Measurements from ENCODE around the gene NQO2. TPM values are rescaled to one million over a fixed set of nuclear protein-coding genes. Genes with fewer than 3 reads are reported as not detected.
"Not testable (repeated sequence)": the region's sequence is repeated elsewhere in the genome, so short reads cannot be mapped to it uniquely, and the experiment has no call there.

NQO2 gene
- total and polyA plus RNA-seq, 5 donors = 38.1 to 71.0 (median 50.2) TPM

- no peak overlapping the region for H3K4me3 ChIP-seq (ENCODE audit: low read length)
- DNase-seq = no peak
- no peak for ATAC-seq
- H3K4me1 ChIP-seq (ENCODE audit: control insufficient read depth, insufficient read depth, low read length) = no peaks in the 10 kb centered on the region
- H3K27ac ChIP-seq (ENCODE audit: low read length) = no peak overlapping the region
- WGBS = 91% methylated on average over 4 of the region's 4 CpGs
- H3K9me3 ChIP-seq (ENCODE audit: control insufficient read depth, low read length) = peaks cover 3% of the 10 kb centered on the region
- intact Hi-C loops (cut with DNase I) = loop anchor here in 1 of 4 donors (5.0 kb wide), 1 partner anchor 38 kb away; no protein-coding TSS in a partner anchor
- no peaks in the 10 kb centered on the region for H3K27me3 ChIP-seq (ENCODE audit: control insufficient read depth, insufficient read depth)
These were observed 15.0 kb downstream of the NQO2 start for GRCh38 chr6:3014675-3015066.

DNA sequence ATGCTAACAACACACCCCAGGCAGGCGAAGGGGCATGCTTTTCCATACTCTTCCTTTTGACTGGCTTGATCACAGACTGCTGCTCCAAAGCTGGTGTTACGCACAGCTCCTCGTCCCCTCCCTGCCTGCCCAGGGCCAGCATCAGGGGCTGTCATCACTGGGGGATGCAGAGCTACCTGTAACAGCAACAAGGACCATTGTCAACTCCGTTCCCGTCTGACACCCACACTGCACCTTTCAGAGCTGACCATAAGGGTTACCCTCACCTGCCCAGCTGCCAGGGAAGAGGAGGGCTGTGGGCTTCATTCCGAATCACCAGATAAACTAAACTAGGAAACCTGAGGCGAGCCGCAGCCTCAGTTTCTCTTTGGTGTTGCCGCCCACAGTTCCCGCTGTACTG lies 15.4 kb downstream of the NQO2 start:
- no peak overlapping the region for H3K27ac ChIP-seq (ENCODE audit: low read length)
- intact Hi-C loops (cut with DNase I) = loop anchor here in 1 of 4 donors (5.0 kb wide), 1 partner anchor 37 kb away; no protein-coding TSS in a partner anchor
- DNase-seq (no peak), ATAC-seq (no peak)
- 95% methylated on average over 10 of the region's 10 CpGs for WGBS
- no peaks in the 10 kb centered on the region for H3K27me3 ChIP-seq (ENCODE audit: control insufficient read depth, insufficient read depth)
- H3K4me1 ChIP-seq (ENCODE audit: control insufficient read depth, insufficient read depth, low read length) = no peaks in the 10 kb centered on the region
- no peak overlapping the region for H3K4me3 ChIP-seq (ENCODE audit: low read length)
- peaks cover 3% of the 10 kb centered on the region for H3K9me3 ChIP-seq (ENCODE audit: control insufficient read depth, low read length)

DNA sequence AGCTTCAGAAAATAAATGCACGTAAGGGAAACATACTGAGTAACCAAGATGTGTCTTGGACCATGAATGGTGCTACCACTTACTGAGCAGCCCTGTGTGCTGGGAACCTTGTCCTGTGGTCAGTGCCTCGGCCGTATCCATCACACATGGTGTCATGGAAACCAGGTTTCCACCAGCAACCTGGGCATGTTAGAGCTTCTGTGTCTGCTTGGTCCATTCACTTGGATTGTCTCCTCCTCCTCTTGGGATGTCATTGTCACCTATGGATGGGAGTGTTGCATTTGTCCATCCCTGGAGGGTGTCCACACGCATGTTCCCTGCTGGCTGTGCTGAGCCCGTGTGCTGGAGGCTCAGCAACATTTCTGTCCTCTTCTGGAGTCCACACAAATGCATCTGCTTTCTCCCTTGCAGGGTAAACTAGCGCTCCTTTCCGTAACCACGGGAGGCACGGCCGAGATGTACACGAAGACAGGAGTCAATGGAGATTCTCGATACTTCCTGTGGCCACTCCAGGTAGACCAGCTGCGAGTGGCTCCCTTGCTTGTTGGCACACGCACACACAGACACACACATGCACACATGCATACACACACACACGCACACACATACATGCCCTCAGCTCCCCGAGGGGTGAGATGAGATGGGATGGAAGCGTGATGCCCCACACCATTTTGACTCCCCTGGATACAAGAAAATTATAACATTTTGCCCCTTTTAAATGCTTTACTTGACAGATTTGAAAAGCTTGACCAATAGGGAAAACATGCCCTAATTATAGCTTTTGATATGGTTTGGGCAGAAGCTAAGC lies 17.0 kb downstream of the NQO2 start:
- intact Hi-C loops (cut with DNase I) = loop anchor here in 1 of 4 donors (5.0 kb wide), 1 partner anchor 36 kb away; no protein-coding TSS in a partner anchor
- Histone ChIP-seq H3K9me3 (ENCODE audit: control insufficient read depth, low read length) (no peaks in the 10 kb centered on the region), H3K4me3 (ENCODE audit: low read length) (no peak overlapping the region), H3K4me1 (ENCODE audit: control insufficient read depth, insufficient read depth, low read length) (no peaks in the 10 kb centered on the region), H3K27me3 (ENCODE audit: control insufficient read depth, insufficient read depth) (no peaks in the 10 kb centered on the region), H3K27ac (ENCODE audit: low read length) (no peak overlapping the region)
- DNase-seq = no peak
- WGBS = 97% methylated on average over 17 of the region's 17 CpGs
- ATAC-seq = no peak

GRCh38 chr6:3017304-3017703 lies 17.6 kb downstream of the NQO2 start:
- ATAC-seq (no peak), DNase-seq (no peak)
- Histone ChIP-seq H3K27me3 (ENCODE audit: control insufficient read depth, insufficient read depth) (no peaks in the 10 kb centered on the region), H3K4me1 (ENCODE audit: control insufficient read depth, insufficient read depth, low read length) (no peaks in the 10 kb centered on the region), H3K27ac (ENCODE audit: low read length) (no peak overlapping the region), H3K4me3 (ENCODE audit: low read length) (no peak overlapping the region), H3K9me3 (ENCODE audit: control insufficient read depth, low read length) (no peaks in the 10 kb centered on the region)
- 92% methylated on average over 9 of the region's 9 CpGs for WGBS
- intact Hi-C loops (cut with DNase I) = loop anchor here in 1 of 4 donors (5.0 kb wide), 1 partner anchor 35 kb away; no protein-coding TSS in a partner anchor

DNA sequence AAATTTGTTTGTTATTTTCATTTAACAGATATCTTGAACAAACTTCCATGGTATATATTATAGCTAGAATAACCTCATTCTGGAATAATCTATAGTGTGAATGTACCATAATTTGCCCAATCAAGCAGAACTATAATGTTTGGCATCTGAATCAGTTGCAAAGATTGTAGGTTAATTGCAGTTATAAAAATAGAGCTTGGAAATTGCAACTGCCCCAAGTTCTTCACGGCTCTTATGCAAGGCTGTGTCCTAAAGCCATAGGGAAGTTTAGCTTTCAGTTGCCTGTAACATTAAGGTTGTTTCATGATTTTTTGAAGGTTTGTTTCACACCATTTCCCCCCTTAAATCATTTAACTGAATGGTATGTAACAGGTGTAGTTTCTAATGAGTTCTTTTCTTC lies 19.4 kb downstream of the NQO2 start:
- 42% methylated on average over 1 of the region's 1 CpG for WGBS
- intact Hi-C loops (cut with DNase I) = loop anchor here in 1 of 4 donors (5.0 kb wide), 1 partner anchor 33 kb away; no protein-coding TSS in a partner anchor
- Histone ChIP-seq H3K27ac (ENCODE audit: low read length) (no peak overlapping the region), H3K4me3 (ENCODE audit: low read length) (no peak overlapping the region), H3K9me3 (ENCODE audit: control insufficient read depth, low read length) (no peaks in the 10 kb centered on the region), H3K27me3 (ENCODE audit: control insufficient read depth, insufficient read depth) (no peaks in the 10 kb centered on the region), H3K4me1 (ENCODE audit: control insufficient read depth, insufficient read depth, low read length) (peaks cover 4% of the 10 kb centered on the region)
- ATAC-seq (no peak), DNase-seq (no peak)

GRCh38 chr6:3019749-3020320 lies 20.1 kb downstream of the NQO2 start:
- no peak for ATAC-seq
- Histone ChIP-seq H3K4me3 (ENCODE audit: low read length) (no peak overlapping the region), H3K27me3 (ENCODE audit: control insufficient read depth, insufficient read depth) (no peaks in the 10 kb centered on the region), H3K27ac (ENCODE audit: low read length) (no peak overlapping the region), H3K4me1 (ENCODE audit: control insufficient read depth, insufficient read depth, low read length) (peaks cover 4% of the 10 kb centered on the region), H3K9me3 (ENCODE audit: control insufficient read depth, low read length) (no peaks in the 10 kb centered on the region)
- DNase-seq = no peak
- intact Hi-C loops (cut with DNase I) = loop anchor here in 1 of 4 donors (5.0 kb wide), 1 partner anchor 32 kb away; no protein-coding TSS in a partner anchor
- WGBS = 94% methylated on average over 6 of the region's 6 CpGs

GRCh38 chr6:3020976-3021598 lies 21.4 kb downstream of the NQO2 start:
- H3K4me1 ChIP-seq (ENCODE audit: control insufficient read depth, insufficient read depth, low read length); ATAC-seq; DNase-seq; H3K27me3 ChIP-seq (ENCODE audit: control insufficient read depth, insufficient read depth); H3K9me3 ChIP-seq (ENCODE audit: control insufficient read depth, low read length); H3K27ac ChIP-seq (ENCODE audit: low read length); H3K4me3 ChIP-seq (ENCODE audit: low read length); intact Hi-C loops (cut with DNase I): not testable (repeated sequence)
- 95% methylated on average over 2 of the region's 2 CpGs for whole genome bisulfite sequencing

GRCh38 chr6:3022765-3023662 lies 23.3 kb downstream of the NQO2 start:
- DNase-seq (peak; percentile 43 to 72 (median 69)), ATAC-seq (peak; percentile 15 to 39)
- Histone ChIP-seq H3K4me3 (ENCODE audit: low read length) (peak overlapping the region; percentile 43), H3K27ac (ENCODE audit: low read length) (peak overlapping the region; percentile 95), H3K27me3 (ENCODE audit: control insufficient read depth, insufficient read depth) (no peaks in the 10 kb centered on the region), H3K4me1 (ENCODE audit: control insufficient read depth, insufficient read depth, low read length) (peaks cover 4% of the 10 kb centered on the region), H3K9me3 (ENCODE audit: control insufficient read depth, low read length) (no peaks in the 10 kb centered on the region)
- 32% methylated on average over 26 of the region's 26 CpGs for WGBS
- intact Hi-C loops (cut with DNase I) = no loop called here

GRCh38 chr6:3023663-3024483 lies 24.2 kb downstream of the NQO2 start:
- peaks cover 4% of the 10 kb centered on the region for H3K4me1 ChIP-seq (ENCODE audit: control insufficient read depth, insufficient read depth, low read length)
- intact Hi-C loops (cut with DNase I) = no loop called here

More at GRCh38 chr6:3023663-3024483, 24.2 kb downstream of the NQO2 start:
- Histone ChIP-seq H3K4me3 (ENCODE audit: low read length) (peak overlapping the region; percentile 43), H3K27ac (ENCODE audit: low read length) (peak overlapping the region; percentile 95), H3K9me3 (ENCODE audit: control insufficient read depth, low read length) (no peaks in the 10 kb centered on the region), H3K27me3 (ENCODE audit: control insufficient read depth, insufficient read depth) (no peaks in the 10 kb centered on the region)
- WGBS = 22% methylated on average over 32 of the region's 32 CpGs
- DNase-seq = peak; percentile 97 to 98 (median 97)
- ATAC-seq = peak; percentile 98
